ENCODE measurements around the gene SCLY.
"Not testable (repeated sequence)": the region's sequence is repeated elsewhere in the genome, so short reads cannot be mapped to it uniquely, and the experiment has no call there.

Gene SCLY

DNA sequence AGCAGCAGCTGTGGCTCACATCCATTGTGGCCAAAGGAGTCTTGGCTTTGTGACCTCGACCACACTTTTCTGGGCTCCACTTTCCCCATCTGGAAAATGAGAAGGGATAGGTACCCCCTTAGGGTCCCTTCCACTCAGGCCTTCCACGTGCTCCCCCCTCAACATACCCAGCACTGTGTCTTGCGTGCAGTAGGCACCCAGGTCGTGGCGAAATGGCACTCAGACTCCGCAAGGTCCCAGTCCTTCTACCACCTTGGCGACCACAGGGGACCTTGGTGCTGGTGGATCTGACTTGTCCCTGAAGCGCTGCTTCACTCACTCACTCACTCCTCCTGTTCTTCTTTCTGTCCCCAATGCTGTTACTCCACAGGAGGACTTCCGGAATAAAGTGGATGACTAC lies 19.9 kb upstream of the SCLY start:
- no peak for DNase-seq

- no peak for DNase-seq
Measured at GRCh38 chr2:238042090-238042489, 18.7 kb upstream of the SCLY start.

DNA sequence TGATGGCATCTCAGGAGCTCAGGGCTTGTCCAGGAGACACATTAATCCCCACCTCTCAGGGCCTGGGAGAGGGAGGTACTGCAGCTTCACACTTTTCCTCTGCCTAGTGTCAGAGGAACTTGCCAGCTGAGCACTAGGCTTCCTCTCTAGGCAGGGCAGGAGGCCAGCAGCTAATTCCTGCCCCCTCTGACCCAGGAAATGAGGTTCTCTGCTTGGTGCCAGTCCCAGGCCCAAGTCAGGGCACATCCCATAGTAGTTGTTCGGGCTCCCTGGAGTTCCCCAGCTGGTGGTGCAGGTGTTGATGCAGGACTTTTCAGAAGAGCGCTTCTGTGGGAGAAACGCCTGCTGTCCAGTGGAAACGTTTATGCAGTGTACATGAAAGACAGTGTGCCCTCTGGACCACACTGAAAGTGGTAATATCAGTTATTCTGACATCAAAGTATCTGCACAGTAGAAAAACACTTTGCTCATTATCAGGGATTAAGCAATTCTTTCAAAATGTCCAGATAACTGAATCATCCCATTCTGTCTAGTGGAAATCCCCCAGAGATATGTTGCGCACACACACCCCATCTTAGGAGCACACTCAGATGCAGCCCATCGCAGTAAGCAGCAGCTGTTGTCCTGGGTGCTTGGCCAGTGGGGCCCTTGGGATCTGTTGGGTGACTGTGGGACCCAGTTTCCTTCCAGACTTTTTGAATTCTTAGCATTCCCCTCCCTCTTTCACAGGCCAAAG lies 17.8 kb upstream of the SCLY start:
- DNase-seq = no peak

GRCh38 chr2:238043851-238044250 lies 16.9 kb upstream of the SCLY start:
- no peak for DNase-seq

- no peak for DNase-seq
Measured at GRCh38 chr2:238045575-238045974, 15.2 kb upstream of the SCLY start.

DNA sequence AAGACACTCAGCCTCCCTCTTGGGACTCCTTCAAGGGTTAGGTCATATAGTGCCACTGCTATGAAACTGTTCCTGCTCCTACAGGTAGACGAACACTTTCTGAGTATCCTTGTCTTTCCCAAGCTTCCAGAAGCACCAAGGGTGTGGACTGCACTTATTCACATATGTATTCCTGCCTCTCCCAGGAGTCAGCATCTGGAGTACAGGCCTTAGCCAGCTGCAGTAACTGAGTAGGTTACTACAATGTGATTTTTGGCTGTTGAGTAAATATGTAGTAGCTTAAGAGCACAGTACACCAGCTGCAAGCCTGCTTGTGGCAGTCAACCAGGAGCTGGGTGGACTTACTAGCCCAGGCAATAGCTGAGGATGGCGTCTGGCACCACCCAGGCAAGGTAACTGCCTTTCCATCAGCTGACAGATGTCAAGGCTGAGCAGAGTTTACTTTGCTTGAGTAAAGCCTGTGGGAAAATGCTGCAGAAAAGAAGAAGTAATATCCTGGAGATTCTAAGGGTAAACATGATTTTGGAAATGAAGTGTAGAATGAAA lies 14.0 kb upstream of the SCLY start:
- DNase-seq = no peak

GRCh38 chr2:238053191-238053776 lies 7.5 kb upstream of the SCLY start:
- DNase-seq = no peak

DNA sequence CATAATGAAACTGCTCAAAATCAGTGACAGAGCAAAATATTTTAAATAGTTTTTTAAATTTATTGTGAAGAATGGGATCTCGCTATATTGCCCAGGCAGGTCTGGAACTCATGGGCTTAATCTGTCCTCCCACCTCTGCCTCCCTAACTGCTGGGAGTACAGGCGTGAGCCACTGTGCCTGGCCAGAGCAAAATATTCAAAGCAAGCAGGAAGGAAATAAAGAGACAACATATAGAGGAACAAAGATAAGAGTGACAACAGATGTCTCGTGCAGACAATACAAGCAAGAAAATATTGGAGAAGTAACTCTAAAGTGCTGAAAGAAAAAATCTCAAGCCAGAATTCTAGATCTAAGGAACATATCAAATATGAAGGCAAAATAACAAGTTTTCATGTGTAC lies 5.0 kb upstream of the SCLY start:
- DNase-seq = no peak

DNA sequence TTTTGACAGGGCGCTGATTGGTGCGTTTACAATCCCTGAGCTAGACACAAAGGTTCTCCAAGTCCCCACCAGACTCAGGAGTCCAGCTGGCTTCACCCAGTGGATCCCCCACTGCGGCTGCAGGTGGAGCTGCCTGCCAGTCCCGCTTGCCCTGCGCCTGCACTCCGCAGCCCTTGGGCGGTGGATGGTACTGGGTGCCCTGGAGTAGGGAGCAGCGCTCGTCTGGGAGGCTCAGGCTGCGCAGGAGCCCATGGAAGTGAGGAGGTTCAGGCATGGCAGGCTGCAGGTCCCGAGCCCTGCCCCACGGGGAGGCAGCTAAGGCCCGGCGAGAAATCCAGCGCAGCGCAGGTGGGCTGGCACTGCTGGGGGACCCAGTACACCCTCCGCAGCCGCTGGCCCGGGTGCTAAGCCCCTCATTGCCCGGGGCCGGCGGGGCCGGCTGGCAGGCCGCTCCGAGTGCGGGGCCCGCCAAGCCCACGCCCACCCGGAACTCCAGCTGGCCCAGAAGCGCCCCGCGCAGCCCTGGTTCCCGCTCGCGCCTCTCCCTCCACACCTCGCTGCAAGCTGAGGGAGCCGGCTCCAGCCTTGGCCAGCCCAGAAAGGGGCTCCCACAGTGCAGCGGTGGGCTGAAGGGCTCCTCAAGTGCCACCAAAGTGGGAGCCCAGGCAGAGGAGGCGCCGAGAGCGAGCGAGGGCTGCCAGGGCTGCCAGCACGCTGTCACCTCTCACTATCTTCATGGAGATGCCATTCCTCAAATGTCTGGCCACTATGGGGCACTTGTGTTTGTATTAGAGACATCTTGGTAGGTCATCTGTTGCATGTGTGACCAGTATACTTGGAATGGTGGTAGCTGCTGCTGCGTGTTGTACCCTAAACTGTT lies 2.9 kb upstream of the SCLY start:
- DNase-seq = not testable (repeated sequence)

DNA sequence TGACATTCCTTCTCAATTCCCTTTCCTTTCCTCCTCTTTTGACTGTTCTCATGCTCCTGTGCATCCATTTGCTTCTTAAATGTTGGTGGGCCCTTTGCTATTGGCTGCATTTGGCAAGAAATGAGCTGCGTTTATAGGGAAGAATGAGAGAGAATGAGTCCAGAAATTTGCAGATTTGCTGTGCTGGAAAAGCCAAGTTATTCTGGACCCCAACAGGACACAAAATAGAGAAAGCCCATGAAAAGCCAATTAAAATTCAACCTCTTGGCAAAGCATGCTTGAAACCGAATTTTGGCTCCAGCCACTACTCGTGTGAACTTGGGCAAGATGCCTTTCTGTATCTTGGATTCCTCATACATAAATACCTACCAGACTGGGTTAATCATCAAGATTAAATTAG lies 1.3 kb upstream of the SCLY start:
- no peak for DNase-seq

DNA sequence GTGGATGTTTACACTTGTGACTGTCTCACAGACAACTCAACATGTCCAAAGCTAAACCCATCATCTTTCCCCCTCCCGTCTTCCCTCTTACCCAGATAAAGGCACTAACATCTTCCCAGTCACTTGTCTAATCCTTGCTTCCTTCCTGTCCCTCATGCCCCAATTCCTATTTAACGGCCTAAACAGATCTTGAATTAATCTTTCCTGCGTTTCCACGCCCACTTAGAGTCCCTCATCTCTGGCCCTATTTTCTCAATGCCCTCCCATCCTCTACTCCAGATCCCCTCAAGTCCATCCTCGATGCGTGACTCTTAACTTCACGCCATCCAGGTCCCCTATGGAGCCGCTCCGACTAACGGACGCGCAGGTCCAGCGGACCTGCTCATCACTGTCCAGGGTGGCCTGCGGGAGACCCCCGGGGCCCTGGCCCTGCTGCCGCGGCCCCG lies 682 bp upstream of the SCLY start:
- no peak for DNase-seq

GRCh38 chr2:238061315-238062202 lies 758 bp downstream of the SCLY start:
- DNase-seq = peak; percentile 4

- no peak for DNase-seq
Measured at GRCh38 chr2:238063414-238064189, 2.8 kb downstream of the SCLY start.

DNA sequence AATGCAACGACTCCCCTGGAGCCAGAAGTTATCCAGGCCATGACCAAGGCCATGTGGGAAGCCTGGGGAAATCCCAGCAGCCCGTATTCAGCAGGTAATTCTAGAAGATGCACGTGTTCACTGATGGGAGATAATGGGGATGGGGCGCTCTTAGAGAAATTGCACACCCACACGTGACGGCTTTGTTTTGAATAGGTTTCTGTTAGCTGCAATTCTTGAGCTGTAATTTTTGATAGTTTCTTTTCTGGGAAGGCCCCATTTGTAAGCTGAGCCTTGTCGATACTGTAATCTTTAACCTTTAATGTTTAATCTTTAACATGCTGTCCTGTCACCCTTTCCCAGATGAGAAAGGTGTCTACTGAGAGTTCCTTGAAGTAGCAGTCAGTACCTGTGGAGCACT lies 3.6 kb downstream of the SCLY start:
- no peak for DNase-seq

DNA sequence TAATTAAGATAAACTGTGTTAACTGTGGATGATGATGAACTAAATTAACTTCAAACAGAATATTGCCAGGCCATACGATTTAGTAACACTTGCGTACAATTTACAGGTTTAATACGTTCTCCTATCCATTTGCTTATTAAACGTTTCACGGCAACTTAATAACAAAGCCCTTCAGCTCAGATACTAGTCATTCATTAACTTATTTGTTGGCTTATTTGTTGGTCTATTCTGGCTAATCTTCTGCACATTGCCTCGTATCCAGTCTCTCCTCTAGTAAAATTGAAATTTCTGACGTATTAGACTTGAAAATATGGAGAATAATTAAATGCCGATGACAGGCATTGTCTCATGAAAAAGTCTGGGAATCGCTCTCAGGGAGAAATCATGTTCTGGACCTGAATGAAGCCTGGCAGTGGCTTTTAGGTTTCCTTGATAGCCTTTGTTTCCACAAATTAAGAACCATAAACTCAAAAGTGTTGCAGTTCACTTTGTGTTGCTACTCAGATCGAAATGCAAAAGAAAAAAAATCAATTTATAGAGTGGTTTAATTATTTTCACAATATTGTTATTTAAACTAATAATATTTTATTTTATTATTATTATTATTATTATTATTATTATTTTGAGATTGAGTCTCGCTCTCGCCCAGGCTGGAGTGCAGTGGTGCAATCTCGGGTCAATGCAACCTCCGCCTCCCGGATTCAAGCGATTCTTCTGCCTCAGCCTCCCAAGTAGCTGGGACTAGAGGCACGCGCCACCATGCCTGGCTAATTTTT lies 4.5 kb downstream of the SCLY start:
- DNase-seq = no peak

DNA sequence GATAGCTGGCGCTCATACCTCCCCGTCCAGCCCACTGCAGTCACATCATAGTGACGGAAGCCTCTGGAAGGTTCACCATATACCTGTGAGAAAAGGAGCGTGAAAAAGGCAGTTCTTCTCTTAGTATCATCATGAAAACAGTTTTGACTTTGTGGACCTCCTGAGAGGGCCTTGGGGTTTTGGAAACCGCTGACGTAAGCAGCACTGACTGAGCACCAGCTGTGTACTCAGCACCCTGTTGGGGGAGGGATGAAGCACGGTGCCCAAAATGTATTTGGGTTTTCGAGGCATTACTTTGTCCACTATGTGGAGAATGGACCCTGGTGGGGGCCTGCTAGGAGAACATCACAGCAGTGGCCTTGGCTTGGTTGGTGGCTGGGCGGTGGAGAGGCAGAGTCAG lies 5.4 kb downstream of the SCLY start:
- DNase-seq = no peak

GRCh38 chr2:238066718-238067117 lies 5.9 kb downstream of the SCLY start:
- not testable (repeated sequence) for DNase-seq

DNA sequence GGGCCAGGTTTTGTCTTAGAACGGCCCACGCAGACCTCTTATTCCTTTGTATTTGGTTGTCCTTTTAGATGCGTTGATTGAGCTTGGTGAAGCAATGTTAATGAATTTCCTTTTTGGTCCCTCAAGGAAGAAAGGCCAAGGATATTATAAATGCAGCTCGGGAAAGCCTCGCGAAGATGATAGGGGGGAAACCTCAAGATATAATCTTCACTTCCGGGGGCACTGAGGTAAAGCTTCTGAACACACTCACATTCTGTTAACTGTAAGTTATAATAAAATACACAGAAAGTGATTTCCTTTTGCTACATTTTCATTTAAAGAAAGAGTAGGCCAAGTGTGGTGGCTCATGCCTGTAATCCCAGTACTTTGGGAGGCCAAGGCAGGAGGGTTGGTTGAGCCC lies 7.1 kb downstream of the SCLY start:
- DNase-seq = no peak

DNA sequence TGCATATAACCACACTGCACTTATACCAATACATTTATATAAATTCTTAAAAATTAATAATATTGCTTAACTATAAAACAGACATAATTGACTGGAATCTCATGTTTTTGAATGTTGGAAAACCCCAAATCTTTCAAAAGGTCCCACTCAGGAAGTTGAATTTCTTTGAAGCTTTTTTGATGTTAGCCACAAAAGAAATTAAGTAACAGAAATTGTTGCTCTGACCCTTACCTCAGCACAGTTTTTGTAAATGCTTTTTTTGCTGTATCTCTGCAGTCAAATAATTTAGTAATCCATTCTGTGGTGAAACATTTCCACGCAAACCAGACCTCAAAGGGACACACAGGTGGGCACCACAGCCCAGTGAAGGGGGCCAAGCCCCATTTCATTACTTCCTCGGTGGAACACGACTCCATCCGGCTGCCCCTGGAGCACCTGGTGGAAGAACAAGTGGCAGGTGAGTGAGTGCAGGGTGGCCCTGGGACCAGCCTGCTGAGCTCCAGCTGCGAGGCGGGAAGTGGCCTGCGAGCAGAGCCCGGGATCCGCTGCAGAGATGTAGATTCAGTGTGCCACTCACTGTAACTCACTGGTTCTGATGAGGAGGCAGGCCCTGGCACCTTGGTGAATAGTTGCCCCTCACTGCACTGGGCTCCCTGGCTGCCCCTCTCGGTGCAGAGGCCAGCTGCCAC lies 8.4 kb downstream of the SCLY start:
- DNase-seq = no peak

GRCh38 chr2:238069877-238070276 lies 9.1 kb downstream of the SCLY start:
- no peak for DNase-seq

Data from SIG-M5 (cell line).